ENCODE measurements around the gene DPEP3. TPM values are rescaled to one million over a fixed set of nuclear protein-coding genes. Genes with fewer than 3 reads are reported as not detected.

The DPEP3 gene
- total RNA-seq, 2 donors from 2014 or later, result not detected

- no peak overlapping the region for H3K27ac ChIP-seq
- intact Hi-C loops (cut with DNase I), result no loop called here
Observed at GRCh38 chr16:67954421-67955196, 25.7 kb downstream of the DPEP3 start.

GRCh38 chr16:67953641-67954375 is 26.5 kb downstream of the DPEP3 start:
- WGBS, 2 donors, result 78 to 86% methylated on average over 8 of the region's 8 CpGs

More at GRCh38 chr16:67954421-67955196, 25.7 kb downstream of the DPEP3 start:
- H3K4me3 ChIP-seq, result no peak overlapping the region
- 82 to 87% methylated on average over 4 to 10 of the region's 10 CpGs for WGBS, 2 donors
- DNase-seq (no peak), ATAC-seq (no peak)
- peaks cover 0 to 12% of the 10 kb centered on the region in 2 donors for H3K36me3 ChIP-seq (replicated peaks in 1 of 2; ENCODE audit: insufficient read depth in 1 of 2, low read depth in 2 of 2)
- H3K4me1 ChIP-seq, result no peaks in the 10 kb centered on the region
- no peaks in the 10 kb centered on the region for H3K27me3 ChIP-seq
- H3K9me3 ChIP-seq, result no peaks in the 10 kb centered on the region
- no peak for TF ChIP-seq POLR2A (IDR thresholded peaks at IDR 0.05)
- no peak for TF ChIP-seq CTCF (IDR thresholded peaks at IDR 0.05)

GRCh38 chr16:67951485-67951884 is 28.8 kb downstream of the DPEP3 start:
- no peak overlapping the region for H3K4me3 ChIP-seq
- H3K36me3 ChIP-seq (replicated peaks in 1 of 2; ENCODE audit: insufficient read depth in 1 of 2, low read depth in 2 of 2), result peaks cover 0 to 17% of the 10 kb centered on the region in 2 donors
- no peaks in the 10 kb centered on the region for H3K9me3 ChIP-seq
- ATAC-seq, result no peak
- H3K27me3 ChIP-seq, result no peaks in the 10 kb centered on the region
- TF ChIP-seq POLR2A (IDR thresholded peaks at IDR 0.05) (no peak), CTCF (IDR thresholded peaks at IDR 0.05) (no peak)
- peak in 2 of 4 donors; percentile 15 to 36 for DNase-seq
- intact Hi-C loops (cut with DNase I), result no loop called here
- 73 to 100% methylated on average over 2 to 12 of the region's 12 CpGs for WGBS, 2 donors
- H3K27ac ChIP-seq, result no peak overlapping the region
- no peaks in the 10 kb centered on the region for H3K4me1 ChIP-seq

More at GRCh38 chr16:67953641-67954375, 26.5 kb downstream of the DPEP3 start:
- TF ChIP-seq POLR2A (IDR thresholded peaks at IDR 0.05) (no peak), CTCF (IDR thresholded peaks at IDR 0.05) (no peak)
- DNase-seq (no peak), ATAC-seq (no peak)
- Histone ChIP-seq H3K4me3 (no peak overlapping the region), H3K9me3 (no peaks in the 10 kb centered on the region), H3K4me1 (no peaks in the 10 kb centered on the region), H3K27me3 (no peaks in the 10 kb centered on the region), H3K36me3 (replicated peaks in 1 of 2; ENCODE audit: insufficient read depth in 1 of 2, low read depth in 2 of 2) (peaks cover 0 to 12% of the 10 kb centered on the region in 2 donors), H3K27ac (no peak overlapping the region)
- intact Hi-C loops (cut with DNase I), result no loop called here

GRCh38 chr16:67950335-67950843 is 29.9 kb downstream of the DPEP3 start:
- Histone ChIP-seq H3K4me3 (no peak overlapping the region), H3K36me3 (replicated peaks in 1 of 2; ENCODE audit: insufficient read depth in 1 of 2, low read depth in 2 of 2) (peaks cover 0 to 21% of the 10 kb centered on the region in 2 donors), H3K27ac (no peak overlapping the region), H3K4me1 (no peaks in the 10 kb centered on the region), H3K27me3 (no peaks in the 10 kb centered on the region), H3K9me3 (no peaks in the 10 kb centered on the region)
- WGBS, 2 donors, result 87 to 91% methylated on average over 7 to 16 of the region's 16 CpGs
- no peak for TF ChIP-seq CTCF (IDR thresholded peaks at IDR 0.05)
- no peak for TF ChIP-seq POLR2A (IDR thresholded peaks at IDR 0.05)
- DNase-seq (no peak), ATAC-seq (no peak)
- intact Hi-C loops (cut with DNase I), result no loop called here

All from body of pancreas (tissue), 4 donors.